ENCODE results near the gene CYP4F3. TPM values are rescaled to one million over a fixed set of nuclear protein-coding genes. Genes with fewer than 3 reads are reported as not detected.
A peak's percentile ranks its signal among the peaks of the same experiment; 100 is the strongest.

CYP4F3 gene
- total RNA-seq, 1 experiment from 2014 or later: 0.10 TPM

DNA sequence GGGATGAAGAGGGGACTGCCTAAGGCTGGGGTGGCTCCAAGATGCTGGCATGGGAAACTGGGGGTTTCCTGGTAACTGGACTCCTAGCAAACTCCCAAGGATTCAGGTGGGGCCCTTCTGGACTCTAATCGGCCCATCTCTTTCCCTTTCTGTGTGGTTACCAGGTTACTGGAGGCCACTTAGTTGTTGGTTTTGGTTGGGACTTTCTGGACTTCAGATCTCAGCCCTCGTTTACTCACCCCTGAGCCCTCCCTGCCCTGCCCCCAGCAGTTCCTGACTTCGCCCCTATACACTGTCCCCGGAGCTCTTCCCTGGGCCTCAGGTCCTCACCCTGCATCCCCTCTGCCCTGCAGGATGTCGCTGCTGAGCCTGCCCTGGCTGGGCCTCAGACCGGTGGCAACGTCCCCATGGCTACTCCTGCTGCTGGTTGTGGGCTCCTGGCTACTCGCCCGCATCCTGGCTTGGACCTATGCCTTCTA, 32.5 kb downstream of the CYP4F3 start:
- intact Hi-C loops (cut with micrococcal nuclease; ENCODE audit: unreplicated experiment) (no loop called here), in situ Hi-C loops (cut with HindIII; ENCODE audit: low pct_unique_long_range_greater_than_20kb, low sequenced_read_pairs) (no loop called here)
- ChIA-PET POLR2A (no interaction called here), CTCF (no interaction called here)
- Histone ChIP-seq H3K4me1 (ENCODE audit: control insufficient read depth, insufficient read depth, low read length) (no peaks in the 10 kb centered on the region), H3K27me3 (ENCODE audit: control insufficient read depth, insufficient read depth, low read length) (no peaks in the 10 kb centered on the region), H3K4me3 (ENCODE audit: low read depth in 2 of 2, low read length in 2 of 2) (no peak overlapping the region), H3K36me3 (ENCODE audit: control insufficient read depth, insufficient read depth, low read length) (no peaks in the 10 kb centered on the region), H3K27ac (ENCODE audit: low read length) (no peak overlapping the region), H3K9me3 (ENCODE audit: control insufficient read depth, insufficient read depth, low read depth, low read length) (no peaks in the 10 kb centered on the region)
- TF ChIP-seq, protein P1, sequence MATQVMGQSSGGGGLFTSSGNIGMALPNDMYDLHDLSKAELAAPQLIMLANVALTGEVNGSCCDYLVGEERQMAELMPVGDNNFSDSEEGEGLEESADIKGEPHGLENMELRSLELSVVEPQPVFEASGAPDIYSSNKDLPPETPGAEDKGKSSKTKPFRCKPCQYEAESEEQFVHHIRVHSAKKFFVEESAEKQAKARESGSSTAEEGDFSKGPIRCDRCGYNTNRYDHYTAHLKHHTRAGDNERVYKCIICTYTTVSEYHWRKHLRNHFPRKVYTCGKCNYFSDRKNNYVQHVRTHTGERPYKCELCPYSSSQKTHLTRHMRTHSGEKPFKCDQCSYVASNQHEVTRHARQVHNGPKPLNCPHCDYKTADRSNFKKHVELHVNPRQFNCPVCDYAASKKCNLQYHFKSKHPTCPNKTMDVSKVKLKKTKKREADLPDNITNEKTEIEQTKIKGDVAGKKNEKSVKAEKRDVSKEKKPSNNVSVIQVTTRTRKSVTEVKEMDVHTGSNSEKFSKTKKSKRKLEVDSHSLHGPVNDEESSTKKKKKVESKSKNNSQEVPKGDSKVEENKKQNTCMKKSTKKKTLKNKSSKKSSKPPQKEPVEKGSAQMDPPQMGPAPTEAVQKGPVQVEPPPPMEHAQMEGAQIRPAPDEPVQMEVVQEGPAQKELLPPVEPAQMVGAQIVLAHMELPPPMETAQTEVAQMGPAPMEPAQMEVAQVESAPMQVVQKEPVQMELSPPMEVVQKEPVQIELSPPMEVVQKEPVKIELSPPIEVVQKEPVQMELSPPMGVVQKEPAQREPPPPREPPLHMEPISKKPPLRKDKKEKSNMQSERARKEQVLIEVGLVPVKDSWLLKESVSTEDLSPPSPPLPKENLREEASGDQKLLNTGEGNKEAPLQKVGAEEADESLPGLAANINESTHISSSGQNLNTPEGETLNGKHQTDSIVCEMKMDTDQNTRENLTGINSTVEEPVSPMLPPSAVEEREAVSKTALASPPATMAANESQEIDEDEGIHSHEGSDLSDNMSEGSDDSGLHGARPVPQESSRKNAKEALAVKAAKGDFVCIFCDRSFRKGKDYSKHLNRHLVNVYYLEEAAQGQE (IDR thresholded peaks at IDR 0.05; ENCODE audit: insufficient read depth in 1 of 2, low read depth in 2 of 2, low read length in 1 of 2): no peak
- TF ChIP-seq SIN3A (IDR thresholded peaks at IDR 0.05; ENCODE audit: borderline replicate concordance, insufficient read depth, low read depth, low read length): no peak
- no peak for TF ChIP-seq TCF7L2 (IDR thresholded peaks at IDR 0.05; ENCODE audit: low read depth, low read length)
- no peak for TF ChIP-seq POLR2AphosphoS5 (IDR thresholded peaks at IDR 0.05; ENCODE audit: low read depth, low read length)
- TF ChIP-seq, protein P2, sequence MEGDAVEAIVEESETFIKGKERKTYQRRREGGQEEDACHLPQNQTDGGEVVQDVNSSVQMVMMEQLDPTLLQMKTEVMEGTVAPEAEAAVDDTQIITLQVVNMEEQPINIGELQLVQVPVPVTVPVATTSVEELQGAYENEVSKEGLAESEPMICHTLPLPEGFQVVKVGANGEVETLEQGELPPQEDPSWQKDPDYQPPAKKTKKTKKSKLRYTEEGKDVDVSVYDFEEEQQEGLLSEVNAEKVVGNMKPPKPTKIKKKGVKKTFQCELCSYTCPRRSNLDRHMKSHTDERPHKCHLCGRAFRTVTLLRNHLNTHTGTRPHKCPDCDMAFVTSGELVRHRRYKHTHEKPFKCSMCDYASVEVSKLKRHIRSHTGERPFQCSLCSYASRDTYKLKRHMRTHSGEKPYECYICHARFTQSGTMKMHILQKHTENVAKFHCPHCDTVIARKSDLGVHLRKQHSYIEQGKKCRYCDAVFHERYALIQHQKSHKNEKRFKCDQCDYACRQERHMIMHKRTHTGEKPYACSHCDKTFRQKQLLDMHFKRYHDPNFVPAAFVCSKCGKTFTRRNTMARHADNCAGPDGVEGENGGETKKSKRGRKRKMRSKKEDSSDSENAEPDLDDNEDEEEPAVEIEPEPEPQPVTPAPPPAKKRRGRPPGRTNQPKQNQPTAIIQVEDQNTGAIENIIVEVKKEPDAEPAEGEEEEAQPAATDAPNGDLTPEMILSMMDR (IDR thresholded peaks at IDR 0.05): no peak
- DNase-seq (ENCODE audit: low read depth, low spot score) (no peak), ATAC-seq (peak; percentile 73)
- BruUV-seq (replicated peaks): no TSS peak

DNA sequence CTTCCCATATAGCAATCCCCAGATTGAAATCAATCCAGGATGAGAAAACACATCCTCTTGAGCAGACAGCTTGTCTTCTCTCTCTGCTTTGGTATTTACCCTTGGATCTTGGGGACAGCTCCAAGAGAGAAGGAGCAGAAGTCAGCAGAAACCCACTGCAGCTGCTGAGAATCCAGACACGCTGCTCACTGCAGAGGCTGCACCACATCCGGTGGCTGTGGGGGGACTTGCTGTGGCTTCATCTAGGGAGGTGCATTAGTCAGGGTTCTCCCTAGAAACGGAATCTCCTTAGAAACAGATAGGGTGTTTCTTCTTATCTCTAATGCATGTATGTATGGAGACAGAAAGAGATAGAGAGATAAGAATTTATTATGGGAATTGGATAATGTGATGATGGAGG, 34.9 kb downstream of the CYP4F3 start:
- no peaks in the 10 kb centered on the region for H3K4me1 ChIP-seq (ENCODE audit: control insufficient read depth, insufficient read depth, low read length)
- H3K27ac ChIP-seq (ENCODE audit: low read length): no peak overlapping the region
- in situ Hi-C loops (cut with HindIII; ENCODE audit: low pct_unique_long_range_greater_than_20kb, low sequenced_read_pairs) (no loop called here), intact Hi-C loops (cut with micrococcal nuclease; ENCODE audit: unreplicated experiment) (no loop called here)
- no peak overlapping the region for H3K4me3 ChIP-seq (ENCODE audit: low read depth in 2 of 2, low read length in 2 of 2)
- no TSS peak for BruUV-seq (replicated peaks)
- ChIA-PET CTCF (no interaction called here), POLR2A (no interaction called here)
- no peaks in the 10 kb centered on the region for H3K9me3 ChIP-seq (ENCODE audit: control insufficient read depth, insufficient read depth, low read depth, low read length)
- no peaks in the 10 kb centered on the region for H3K27me3 ChIP-seq (ENCODE audit: control insufficient read depth, insufficient read depth, low read length)
- DNase-seq (ENCODE audit: low read depth, low spot score) (no peak), ATAC-seq (no peak)
- TF ChIP-seq, protein P1 (IDR thresholded peaks at IDR 0.05; ENCODE audit: insufficient read depth in 1 of 2, low read depth in 2 of 2, low read length in 1 of 2): no peak
- TF ChIP-seq POLR2AphosphoS5 (IDR thresholded peaks at IDR 0.05; ENCODE audit: low read depth, low read length) (no peak), TCF7L2 (IDR thresholded peaks at IDR 0.05; ENCODE audit: low read depth, low read length) (no peak), SIN3A (IDR thresholded peaks at IDR 0.05; ENCODE audit: borderline replicate concordance, insufficient read depth, low read depth, low read length) (no peak)
- TF ChIP-seq, protein P2 (IDR thresholded peaks at IDR 0.05): no peak
- no peaks in the 10 kb centered on the region for H3K36me3 ChIP-seq (ENCODE audit: control insufficient read depth, insufficient read depth, low read length)

Measured in Panc1 (cell line).